Nephron (organoid): ENCODE results near the gene GOLGA6L10.
"Not testable (repeated sequence)": the region's sequence is repeated elsewhere in the genome, so short reads cannot be mapped to it uniquely, and the experiment has no call there.

Experiments
- H3K27ac Mint-ChIP-seq, 3 experiments: 2 replicates each; pipeline ENCODE4 v1.8.0; 2020; ENCODE audit warnings: mixed read lengths in 3 of 3, mild to moderate bottlenecking in 2 of 3, moderate library complexity in 1 of 3
- H3K27me3 Mint-ChIP-seq: 2 replicates; pipeline ENCODE4 v1.8.0; 2021; ENCODE audit warnings: low read depth, mild to moderate bottlenecking, moderate library complexity, mixed read lengths
- H3K36me3 Mint-ChIP-seq: 2 replicates; pipeline ENCODE4 v1.8.0; 2020; ENCODE audit warnings: low read depth, mixed read lengths
- H3K4me1 Mint-ChIP-seq: 2 replicates; pipeline ENCODE4 v1.8.0; 2020; ENCODE audit warnings: mixed read lengths
- H3K4me3 Mint-ChIP-seq, 3 experiments: 2 replicates each; pipeline ENCODE4 v1.8.0; 2020; ENCODE audit warnings: mild to moderate bottlenecking in 3 of 3, mixed read lengths in 3 of 3, moderate library complexity in 2 of 3
- H3K9me3 Mint-ChIP-seq: 2 replicates; pipeline ENCODE4 v1.8.0; 2020; ENCODE audit warnings: mixed read lengths
- CTCF ChIP-seq, 3 experiments: fragments of 200-600 bp; sonication (generic); IDR thresholded peaks; one replicate each; pipeline ENCODE4 v1.5.0; 2021; ENCODE audit warnings: antibody characterized with exemption in 3 of 3; ENCODE audit not compliant: unreplicated experiment in 3 of 3

Gene GOLGA6L10

GRCh38 chr15:82342632-82343374, 6.5 kb downstream of the GOLGA6L10 start:
- H3K9me3 Mint-ChIP-seq, H3K4me3 Mint-ChIP-seq, H3K27ac Mint-ChIP-seq, H3K4me1 Mint-ChIP-seq, H3K27me3 Mint-ChIP-seq, H3K36me3 Mint-ChIP-seq: not testable (repeated sequence)
- TF ChIP-seq CTCF (IDR thresholded peaks at IDR 0.05; ENCODE audit: unreplicated experiment in 3 of 3), result peak in 2 of 3 experiments; percentile 36 to 40

DNA sequence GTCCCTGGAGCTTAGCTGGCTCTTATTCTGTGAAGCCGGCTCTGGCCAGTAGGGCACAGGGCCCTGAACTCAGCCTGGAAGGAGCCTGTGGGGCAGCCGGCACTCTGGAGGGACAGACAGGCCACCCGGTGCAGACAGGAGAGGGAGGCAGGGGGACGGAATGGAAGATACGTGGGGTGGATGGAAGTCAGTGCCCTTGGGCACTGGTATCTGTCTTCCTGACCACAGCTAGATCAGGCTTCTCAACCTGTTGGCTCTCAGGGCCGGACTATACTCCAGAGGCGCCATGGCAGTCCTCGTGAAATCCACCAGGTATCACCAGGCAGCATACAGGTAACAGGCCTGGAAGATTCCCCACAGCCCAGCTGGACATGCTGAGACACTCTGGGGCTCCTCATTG, 10.7 kb downstream of the GOLGA6L10 start:
- not testable (repeated sequence) for H3K4me3 Mint-ChIP-seq, H3K27ac Mint-ChIP-seq, H3K36me3 Mint-ChIP-seq

GRCh38 chr15:82338053-82338452, 11.2 kb downstream of the GOLGA6L10 start:
- not testable (repeated sequence) for H3K4me3 Mint-ChIP-seq, H3K4me1 Mint-ChIP-seq, H3K27ac Mint-ChIP-seq, H3K27me3 Mint-ChIP-seq, H3K36me3 Mint-ChIP-seq, H3K9me3 Mint-ChIP-seq

More for the DNA sequence above, 10.7 kb downstream of the GOLGA6L10 start:
- not testable (repeated sequence) for H3K4me1 Mint-ChIP-seq, H3K27me3 Mint-ChIP-seq, H3K9me3 Mint-ChIP-seq

- H3K27ac Mint-ChIP-seq, H3K4me3 Mint-ChIP-seq, H3K9me3 Mint-ChIP-seq, H3K27me3 Mint-ChIP-seq, H3K4me1 Mint-ChIP-seq, H3K36me3 Mint-ChIP-seq: not testable (repeated sequence)
Measured at GRCh38 chr15:82337051-82337450, 12.2 kb downstream of the GOLGA6L10 start.

DNA sequence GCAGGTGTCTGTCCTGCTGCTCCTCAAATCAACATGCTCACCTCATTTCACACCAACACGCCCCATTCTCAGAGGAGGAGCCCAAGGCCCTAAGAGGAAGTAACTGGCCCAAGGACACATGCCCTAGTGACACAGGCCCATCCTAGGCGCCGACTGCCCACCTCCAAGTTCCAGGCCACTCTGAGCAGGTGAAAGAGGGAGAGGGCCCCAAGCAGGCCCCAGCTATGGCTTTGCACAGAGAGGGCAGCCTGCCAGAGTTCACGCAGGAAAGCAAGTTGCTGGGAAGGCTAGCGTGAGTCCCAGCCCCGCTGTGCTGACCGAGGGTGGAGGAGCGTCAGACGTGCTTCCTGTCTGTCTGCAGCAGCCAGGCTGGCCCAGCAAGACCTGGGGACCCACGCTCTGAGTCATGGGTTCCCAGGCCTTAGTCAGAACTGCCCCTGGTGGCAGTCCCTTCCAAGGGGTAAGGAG, 13.1 kb downstream of the GOLGA6L10 start:
- not testable (repeated sequence) for H3K9me3 Mint-ChIP-seq, H3K27ac Mint-ChIP-seq, H3K4me3 Mint-ChIP-seq, H3K4me1 Mint-ChIP-seq, H3K36me3 Mint-ChIP-seq, H3K27me3 Mint-ChIP-seq

DNA sequence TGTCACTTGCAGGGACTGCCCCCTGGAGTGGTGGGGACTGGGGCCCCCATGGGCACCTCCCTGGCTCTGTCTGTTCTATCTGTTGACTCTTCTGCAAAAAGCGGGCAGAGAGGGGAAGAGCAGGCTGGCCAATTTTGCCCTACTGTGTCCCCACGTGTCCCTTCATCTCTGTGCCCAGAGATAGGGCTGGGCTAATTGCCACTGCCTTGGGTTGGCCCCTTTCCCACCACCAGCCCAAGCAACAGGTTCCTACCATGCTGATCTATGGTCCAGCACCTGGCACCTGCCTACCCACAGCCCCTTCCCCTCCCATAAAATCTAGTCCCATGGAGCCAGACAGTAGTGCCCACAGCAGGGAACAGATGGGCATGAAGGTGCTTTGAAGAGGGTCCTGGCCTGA, 14.3 kb downstream of the GOLGA6L10 start:
- not testable (repeated sequence) for H3K4me3 Mint-ChIP-seq, H3K9me3 Mint-ChIP-seq

GRCh38 chr15:82334554-82334932, 14.7 kb downstream of the GOLGA6L10 start:
- H3K4me3 Mint-ChIP-seq, H3K27me3 Mint-ChIP-seq, H3K9me3 Mint-ChIP-seq, H3K36me3 Mint-ChIP-seq, H3K4me1 Mint-ChIP-seq, H3K27ac Mint-ChIP-seq: not testable (repeated sequence)

More for the DNA sequence above, 14.3 kb downstream of the GOLGA6L10 start:
- H3K36me3 Mint-ChIP-seq, H3K27me3 Mint-ChIP-seq, H3K4me1 Mint-ChIP-seq, H3K27ac Mint-ChIP-seq: not testable (repeated sequence)

- H3K4me3 Mint-ChIP-seq, H3K9me3 Mint-ChIP-seq, H3K36me3 Mint-ChIP-seq, H3K4me1 Mint-ChIP-seq, H3K27me3 Mint-ChIP-seq, H3K27ac Mint-ChIP-seq: not testable (repeated sequence)
Measured at GRCh38 chr15:82333603-82334553, 15.4 kb downstream of the GOLGA6L10 start.

DNA sequence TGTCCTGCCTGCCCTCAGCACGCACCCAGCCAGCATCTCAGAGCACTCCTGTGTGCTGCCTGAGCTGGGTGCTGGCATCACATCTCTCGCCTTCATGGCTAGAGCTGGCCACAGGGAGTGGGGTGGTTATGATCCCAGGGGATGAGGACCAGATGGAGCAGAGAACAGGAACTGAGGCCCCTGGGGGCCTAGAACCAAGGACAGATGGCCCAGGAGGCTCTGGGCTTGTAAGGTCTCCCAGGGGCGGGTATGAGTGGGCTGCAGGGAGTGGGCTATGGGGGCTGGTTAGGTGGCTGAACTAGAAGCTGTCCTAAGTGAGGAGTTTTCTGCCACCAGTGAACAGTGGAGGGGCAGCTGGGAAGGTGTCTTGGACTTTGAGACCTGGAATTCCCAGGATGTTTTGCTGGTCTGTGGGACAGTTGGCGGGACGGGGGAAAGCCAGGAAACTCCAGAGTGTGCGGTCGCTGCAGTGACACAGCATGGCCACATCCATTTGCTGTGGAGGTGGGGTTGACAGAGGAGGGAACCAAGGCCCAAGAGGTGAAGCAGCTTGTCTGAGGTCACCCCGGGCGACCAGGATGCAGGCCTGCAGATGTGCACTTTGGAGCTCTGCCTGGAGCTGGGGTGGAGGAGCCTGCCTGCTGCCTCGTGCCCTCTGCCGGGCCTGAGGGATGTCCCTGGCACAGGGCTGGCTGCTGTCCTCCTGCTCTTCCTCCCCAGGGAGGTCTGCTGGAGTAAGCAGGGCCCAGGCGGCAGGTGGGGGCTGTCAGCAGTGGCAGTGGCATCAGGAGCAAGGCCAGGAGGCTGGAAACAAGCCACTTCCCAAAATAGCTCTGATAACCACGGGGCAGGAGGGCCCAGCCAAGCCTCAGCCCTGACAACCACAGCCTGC, 16.3 kb downstream of the GOLGA6L10 start:
- H3K27ac Mint-ChIP-seq, H3K4me1 Mint-ChIP-seq, H3K36me3 Mint-ChIP-seq, H3K27me3 Mint-ChIP-seq, H3K4me3 Mint-ChIP-seq, H3K9me3 Mint-ChIP-seq: not testable (repeated sequence)

DNA sequence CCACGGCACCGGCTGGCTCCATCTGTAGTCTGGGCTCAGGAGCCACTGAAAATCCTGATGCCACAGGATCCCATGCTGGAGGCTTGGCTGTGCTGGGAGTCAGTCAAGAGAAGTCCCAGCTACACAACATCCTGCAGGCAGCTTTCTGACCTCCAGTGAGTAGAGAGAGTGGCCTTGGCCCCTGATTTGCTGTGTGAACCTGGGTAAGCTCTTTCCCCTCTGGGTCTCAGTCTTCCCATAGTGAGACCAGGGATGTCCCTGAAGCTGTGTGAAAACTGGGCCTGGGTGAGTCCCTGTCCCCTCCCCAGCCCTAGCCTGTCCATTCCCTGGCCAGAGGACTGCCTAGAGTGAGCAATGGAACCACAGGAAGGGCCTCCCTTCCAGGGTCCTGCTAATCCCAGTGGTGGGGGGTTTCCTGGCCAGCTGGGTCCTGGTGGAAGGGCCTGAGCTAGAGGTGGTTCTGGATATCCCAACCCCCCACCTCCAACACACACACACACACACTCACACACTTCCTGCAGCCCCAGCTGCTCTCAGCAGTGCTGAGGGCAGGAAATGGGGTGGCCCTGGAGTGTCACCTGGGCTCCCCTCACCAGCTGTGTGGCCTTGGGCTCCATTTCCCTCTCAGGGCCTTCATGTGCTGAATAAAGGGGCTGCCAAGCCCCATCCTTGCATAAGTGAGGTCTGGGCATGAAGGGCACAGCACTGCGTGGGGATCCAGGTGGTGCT, 17.5 kb downstream of the GOLGA6L10 start:
- not testable (repeated sequence) for H3K27me3 Mint-ChIP-seq, H3K36me3 Mint-ChIP-seq, H3K4me1 Mint-ChIP-seq, H3K4me3 Mint-ChIP-seq, H3K9me3 Mint-ChIP-seq, H3K27ac Mint-ChIP-seq

GRCh38 chr15:82330921-82331320, 18.4 kb downstream of the GOLGA6L10 start:
- H3K27me3 Mint-ChIP-seq, H3K4me3 Mint-ChIP-seq, H3K27ac Mint-ChIP-seq, H3K4me1 Mint-ChIP-seq, H3K9me3 Mint-ChIP-seq, H3K36me3 Mint-ChIP-seq: not testable (repeated sequence)

DNA sequence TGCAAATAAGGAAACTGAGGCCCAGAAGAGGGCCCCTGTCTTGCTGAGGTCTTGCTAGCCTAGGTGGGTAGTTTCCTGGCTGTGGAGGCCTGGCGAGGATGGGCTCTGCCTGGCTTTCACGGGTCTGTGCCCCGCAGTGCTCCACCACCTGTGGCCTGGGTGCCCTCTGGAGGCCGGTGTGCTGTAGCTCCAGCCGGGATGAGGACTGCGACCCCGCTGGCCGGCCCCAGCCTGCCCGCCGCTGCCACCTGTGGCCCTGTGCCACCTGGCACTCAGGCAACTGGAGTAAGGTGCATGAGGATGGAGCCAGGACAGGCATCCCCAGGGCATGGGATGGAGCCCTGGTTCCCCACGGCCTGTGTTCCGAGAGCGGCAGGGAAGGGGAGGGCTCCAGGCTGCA, 20.2 kb downstream of the GOLGA6L10 start:
- not testable (repeated sequence) for H3K27me3 Mint-ChIP-seq, H3K9me3 Mint-ChIP-seq, H3K4me3 Mint-ChIP-seq, H3K4me1 Mint-ChIP-seq, H3K36me3 Mint-ChIP-seq, H3K27ac Mint-ChIP-seq

GRCh38 chr15:82327372-82327771, 21.9 kb downstream of the GOLGA6L10 start:
- not testable (repeated sequence) for H3K27ac Mint-ChIP-seq, H3K27me3 Mint-ChIP-seq, H3K9me3 Mint-ChIP-seq, H3K4me3 Mint-ChIP-seq, H3K36me3 Mint-ChIP-seq, H3K4me1 Mint-ChIP-seq
